ENCODE data around the gene RAX2. TPM values are rescaled to one million over a fixed set of nuclear protein-coding genes. Genes with fewer than 3 reads are reported as not detected.

The RAX2 gene
- total and polyA plus RNA-seq, 10 of the 15 experiments (the other 5 are each of a cell fraction or from before 2014, with no cell fraction given), result not detected

DNA sequence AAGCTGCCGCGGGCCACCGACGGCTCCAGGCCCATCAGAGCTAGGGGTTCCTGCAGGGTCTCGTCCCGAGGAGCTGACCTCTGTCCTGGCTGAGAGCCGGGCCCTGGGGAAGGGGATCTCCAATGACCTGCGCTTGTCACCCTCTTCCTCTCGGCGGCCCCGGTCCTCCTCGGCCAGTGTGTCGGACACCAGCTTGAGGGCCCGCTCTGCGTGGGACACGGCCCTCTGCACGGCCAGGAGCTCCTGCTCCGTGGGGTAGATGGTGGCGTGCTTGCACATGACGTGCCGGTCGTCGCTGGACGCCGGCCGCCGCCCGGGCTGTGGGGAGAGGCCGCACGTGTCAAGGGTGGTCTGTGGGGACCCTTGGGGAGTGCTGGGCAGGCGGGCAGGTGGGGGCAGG is 46.9 kb upstream of the RAX2 start:
- no peaks in the 10 kb centered on the region for H3K4me1 ChIP-seq (ENCODE audit: control insufficient read depth, insufficient read depth, low read length)
- in situ Hi-C loops (cut with MboI), result no loop called here
- no peak overlapping the region for H3K27ac ChIP-seq (ENCODE audit: control insufficient read depth, insufficient read depth)
- H3K27me3 ChIP-seq (replicated peaks in 1 of 2; ENCODE audit: control insufficient read depth in 2 of 2, insufficient read depth in 2 of 2, low read length in 1 of 2), result no peaks in the 10 kb centered on the region
- WGBS (ENCODE audit: insufficient coverage, insufficient replicate concordance, low lambda C conversion rate, missing lambda C conversion rate), result 66% methylated on average over 31 of the region's 31 CpGs
- H4K20me1 ChIP-seq (ENCODE audit: control insufficient read depth, insufficient read depth), result no peaks in the 10 kb centered on the region
- FAIRE-seq (no peak), ATAC-seq (no peak), DNase-seq (ENCODE audit: low read depth, low spot score) (no peak)
- H2AFZ ChIP-seq (ENCODE audit: control insufficient read depth, low read depth, low read length), result no peak overlapping the region
- CTCF ChIA-PET, result interaction anchor here (0.6 to 1.4 kb wide), 3 partner anchors 9 to 62 kb away, joined by 3 to 6 read pairs (median 4); no protein-coding TSS in a partner anchor
- POLR2A ChIA-PET, result no interaction called here
- RAD21 ChIA-PET (ENCODE audit: unreplicated experiment), result no interaction called here
- intact Hi-C loops (cut with micrococcal nuclease; ENCODE audit: unreplicated experiment), result no loop called here
- SMC1A ChIA-PET (ENCODE audit: uncharacterized antibody, unreplicated experiment), result interaction anchor here (0.8 kb wide), 1 partner anchor 57 kb away, joined by 3 read pairs; the partner anchor contains the start of gene MRPL54
- no peak for TF ChIP-seq TCF7 (IDR thresholded peaks at IDR 0.05; ENCODE audit: borderline replicate concordance)
- TF ChIP-seq TCF3 (IDR thresholded peaks at IDR 0.05; ENCODE audit: borderline replicate concordance, insufficient read depth, low read depth, low read length), result 0 out of 2 replicates have a peak, but pooled peaks have one; percentile 10
- no peak overlapping the region for H3K4me3 ChIP-seq
- BruUV-seq (replicated peaks), result no TSS peak
- no peaks in the 10 kb centered on the region for H3K9me3 ChIP-seq (replicated peaks; ENCODE audit: control insufficient read depth, insufficient read depth, low read length)
- H3K79me2 ChIP-seq (ENCODE audit: control insufficient read depth, insufficient read depth, low read length), result no peaks in the 10 kb centered on the region
- no peak overlapping the region for H3K4me2 ChIP-seq (ENCODE audit: control insufficient read depth, insufficient read depth)
- no peaks in the 10 kb centered on the region for H3K36me3 ChIP-seq (ENCODE audit: control insufficient read depth in 2 of 2, insufficient read depth in 2 of 2, low read length in 1 of 2)
- no peak overlapping the region for H3K9ac ChIP-seq (ENCODE audit: control insufficient read depth, insufficient read depth, low read length)

DNA sequence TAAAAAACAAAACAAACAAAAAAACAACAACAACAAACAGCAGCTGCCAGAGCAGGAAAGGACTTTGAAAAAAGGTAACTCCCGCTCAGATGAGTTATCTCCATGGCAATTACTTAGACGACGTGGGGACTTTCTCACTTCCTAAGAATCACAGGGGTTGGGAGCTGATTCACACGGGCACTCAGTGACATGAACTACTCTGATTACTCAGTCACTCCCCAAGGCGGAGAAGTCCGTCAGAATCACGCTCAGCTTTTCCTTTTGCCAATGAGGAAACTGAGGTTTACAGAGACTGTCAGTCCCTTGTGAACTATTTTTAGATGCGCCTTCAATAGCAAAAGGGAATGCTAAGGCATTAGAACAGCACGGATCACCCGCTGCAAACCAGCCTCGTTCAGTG is 46.4 kb upstream of the RAX2 start:
- ChIA-PET SMC1A (ENCODE audit: uncharacterized antibody, unreplicated experiment) (interaction anchor here (0.8 kb wide), 1 partner anchor 56 kb away, joined by 3 read pairs; the partner anchor contains the start of gene MRPL54), RAD21 (ENCODE audit: unreplicated experiment) (no interaction called here), POLR2A (no interaction called here), CTCF (interaction anchor here (1.2 to 1.4 kb wide), 2 partner anchors 9 to 61 kb away, joined by 4 to 6 read pairs; no protein-coding TSS in a partner anchor)
- no peak overlapping the region for H3K4me3 ChIP-seq
- no peak for ATAC-seq
- no peak for DNase-seq (ENCODE audit: low read depth, low spot score)
- 5% methylated on average over 11 of the region's 11 CpGs for WGBS (ENCODE audit: insufficient coverage, insufficient replicate concordance, low lambda C conversion rate, missing lambda C conversion rate)
- no peak for FAIRE-seq
- in situ Hi-C loops (cut with MboI) (no loop called here), intact Hi-C loops (cut with micrococcal nuclease; ENCODE audit: unreplicated experiment) (no loop called here)
- no peak overlapping the region for H3K27ac ChIP-seq (ENCODE audit: control insufficient read depth, insufficient read depth)
- no peaks in the 10 kb centered on the region for H4K20me1 ChIP-seq (ENCODE audit: control insufficient read depth, insufficient read depth)
- BruUV-seq (replicated peaks), result no TSS peak
- H3K27me3 ChIP-seq (replicated peaks in 1 of 2; ENCODE audit: control insufficient read depth in 2 of 2, insufficient read depth in 2 of 2, low read length in 1 of 2), result no peaks in the 10 kb centered on the region
- H3K4me2 ChIP-seq (ENCODE audit: control insufficient read depth, insufficient read depth), result no peak overlapping the region
- H3K79me2 ChIP-seq (ENCODE audit: control insufficient read depth, insufficient read depth, low read length), result no peaks in the 10 kb centered on the region
- H3K9ac ChIP-seq (ENCODE audit: control insufficient read depth, insufficient read depth, low read length), result no peak overlapping the region
- H3K36me3 ChIP-seq (ENCODE audit: control insufficient read depth in 2 of 2, insufficient read depth in 2 of 2, low read length in 1 of 2), result no peaks in the 10 kb centered on the region
- no peaks in the 10 kb centered on the region for H3K4me1 ChIP-seq (ENCODE audit: control insufficient read depth, insufficient read depth, low read length)
- no peaks in the 10 kb centered on the region for H3K9me3 ChIP-seq (replicated peaks; ENCODE audit: control insufficient read depth, insufficient read depth, low read length)
- H2AFZ ChIP-seq (ENCODE audit: control insufficient read depth, low read depth, low read length), result no peak overlapping the region
- TF ChIP-seq TBL1XR1 (IDR thresholded peaks at IDR 0.05; ENCODE audit: low read depth, low read length) (no peak), LARP7 (IDR thresholded peaks at IDR 0.05) (no peak), KLF5 (IDR thresholded peaks at IDR 0.05; ENCODE audit: partially characterized antibody) (no peak), PAX5 (IDR thresholded peaks at IDR 0.05; ENCODE audit: borderline replicate concordance, low read depth, low read length) (no peak), FOS (IDR thresholded peaks at IDR 0.05; ENCODE audit: borderline replicate concordance, extremely low read depth, insufficient read length) (no peak), BMI1 (IDR thresholded peaks at IDR 0.05; ENCODE audit: borderline replicate concordance) (no peak), EZH2 (IDR thresholded peaks at IDR 0.05; ENCODE audit: borderline replicate concordance, control insufficient read depth, low read depth, low read length) (no peak), FOXK2 (IDR thresholded peaks at IDR 0.05) (no peak), IKZF1 (conservative IDR thresholded peaks at IDR 0.05) (no peak), SPI1 (IDR thresholded peaks at IDR 0.05; ENCODE audit: borderline replicate concordance, insufficient read depth, low read depth, low read length) (no peak), NFYA (IDR thresholded peaks at IDR 0.05; ENCODE audit: borderline replicate concordance, low read depth, low read length) (no peak)
- TF ChIP-seq, protein P1, sequence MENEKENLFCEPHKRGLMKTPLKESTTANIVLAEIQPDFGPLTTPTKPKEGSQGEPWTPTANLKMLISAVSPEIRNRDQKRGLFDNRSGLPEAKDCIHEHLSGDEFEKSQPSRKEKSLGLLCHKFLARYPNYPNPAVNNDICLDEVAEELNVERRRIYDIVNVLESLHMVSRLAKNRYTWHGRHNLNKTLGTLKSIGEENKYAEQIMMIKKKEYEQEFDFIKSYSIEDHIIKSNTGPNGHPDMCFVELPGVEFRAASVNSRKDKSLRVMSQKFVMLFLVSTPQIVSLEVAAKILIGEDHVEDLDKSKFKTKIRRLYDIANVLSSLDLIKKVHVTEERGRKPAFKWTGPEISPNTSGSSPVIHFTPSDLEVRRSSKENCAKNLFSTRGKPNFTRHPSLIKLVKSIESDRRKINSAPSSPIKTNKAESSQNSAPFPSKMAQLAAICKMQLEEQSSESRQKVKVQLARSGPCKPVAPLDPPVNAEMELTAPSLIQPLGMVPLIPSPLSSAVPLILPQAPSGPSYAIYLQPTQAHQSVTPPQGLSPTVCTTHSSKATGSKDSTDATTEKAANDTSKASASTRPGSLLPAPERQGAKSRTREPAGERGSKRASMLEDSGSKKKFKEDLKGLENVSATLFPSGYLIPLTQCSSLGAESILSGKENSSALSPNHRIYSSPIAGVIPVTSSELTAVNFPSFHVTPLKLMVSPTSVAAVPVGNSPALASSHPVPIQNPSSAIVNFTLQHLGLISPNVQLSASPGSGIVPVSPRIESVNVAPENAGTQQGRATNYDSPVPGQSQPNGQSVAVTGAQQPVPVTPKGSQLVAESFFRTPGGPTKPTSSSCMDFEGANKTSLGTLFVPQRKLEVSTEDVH (IDR thresholded peaks at IDR 0.05; ENCODE audit: low read depth, partially characterized antibody), result no peak
